ENCODE data around the gene FADS3. TPM values are rescaled to one million over a fixed set of nuclear protein-coding genes. Genes with fewer than 3 reads are reported as not detected.

The FADS3 gene
- total RNA-seq, 3 donors from 2014 or later (not counting 1 experiment from before 2014, with no cell fraction given): 10.8 to 17.8 (median 11.5) TPM

DNA sequence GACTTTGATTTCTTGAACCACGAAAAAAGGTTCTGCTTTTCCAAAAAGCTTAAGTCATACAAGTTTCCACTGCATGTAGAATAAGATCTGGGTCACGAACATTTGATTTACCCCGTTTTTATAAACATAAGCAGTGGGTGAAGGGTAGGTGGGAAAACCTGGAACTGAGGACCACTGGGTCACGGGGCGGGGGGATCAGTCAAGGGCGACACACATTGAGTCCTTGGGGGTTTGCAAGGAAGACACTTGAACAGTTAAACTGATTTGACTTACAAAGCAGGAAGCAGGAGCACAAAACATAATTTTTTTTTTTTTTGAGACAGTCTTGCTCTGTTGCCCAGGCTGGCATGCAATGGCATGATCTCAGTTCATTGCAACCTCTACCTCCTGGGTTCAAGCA is 10.9 kb downstream of the FADS3 start:
- intact Hi-C loops (cut with micrococcal nuclease): no loop called here
- Mint-ChIP-seq H3K4me1 (peaks cover 0 to 8% of the 10 kb centered on the region in 2 donors), H3K9me3 (no peaks in the 10 kb centered on the region), H3K27me3 (ENCODE audit: low read depth in 2 of 2) (no peaks in the 10 kb centered on the region), H3K36me3 (no peaks in the 10 kb centered on the region), H3K27ac (no peak overlapping the region), H3K4me3 (no peak overlapping the region)
- 74% methylated on average over 6 of the region's 6 CpGs for WGBS (ENCODE audit: insufficient coverage)
- Histone ChIP-seq H3K27me3 (ENCODE audit: control insufficient read depth, insufficient read depth, low read length) (no peaks in the 10 kb centered on the region), H3K36me3 (ENCODE audit: control insufficient read depth, insufficient read depth, low read length) (no peaks in the 10 kb centered on the region), H3K27ac (ENCODE audit: low read length) (no peak overlapping the region), H3K4me1 (ENCODE audit: control insufficient read depth, insufficient read depth, low read length) (peaks cover 7% of the 10 kb centered on the region), H3K9me3 (ENCODE audit: control insufficient read depth, insufficient read depth, low read length) (no peaks in the 10 kb centered on the region), H3K4me3 (ENCODE audit: low read length) (no peak overlapping the region)
- TF ChIP-seq CTCF (IDR thresholded peaks at IDR 0.05): no peak
- DNase-seq (no peak), ATAC-seq (no peak)

GRCh38 chr11:61880031-61880430 is 11.3 kb downstream of the FADS3 start:
- H3K27ac Mint-ChIP-seq: no peak overlapping the region
- H3K4me1 ChIP-seq (ENCODE audit: control insufficient read depth, insufficient read depth, low read length): peaks cover 7% of the 10 kb centered on the region
- WGBS (ENCODE audit: insufficient coverage): 74% methylated on average over 11 of the region's 11 CpGs
- H3K9me3 Mint-ChIP-seq: no peaks in the 10 kb centered on the region
- no peak for TF ChIP-seq CTCF (IDR thresholded peaks at IDR 0.05)
- H3K36me3 ChIP-seq (ENCODE audit: control insufficient read depth, insufficient read depth, low read length): no peaks in the 10 kb centered on the region
- no peaks in the 10 kb centered on the region for H3K9me3 ChIP-seq (ENCODE audit: control insufficient read depth, insufficient read depth, low read length)
- H3K36me3 Mint-ChIP-seq: no peaks in the 10 kb centered on the region
- intact Hi-C loops (cut with micrococcal nuclease): no loop called here
- no peaks in the 10 kb centered on the region for H3K27me3 Mint-ChIP-seq (ENCODE audit: low read depth in 2 of 2)
- no peak for DNase-seq
- no peak for ATAC-seq
- H3K27me3 ChIP-seq (ENCODE audit: control insufficient read depth, insufficient read depth, low read length): no peaks in the 10 kb centered on the region
- no peak overlapping the region for H3K4me3 ChIP-seq (ENCODE audit: low read length)
- no peak overlapping the region for H3K27ac ChIP-seq (ENCODE audit: low read length)
- no peak overlapping the region for H3K4me3 Mint-ChIP-seq
- H3K4me1 Mint-ChIP-seq: peaks cover 0 to 8% of the 10 kb centered on the region in 2 donors

DNA sequence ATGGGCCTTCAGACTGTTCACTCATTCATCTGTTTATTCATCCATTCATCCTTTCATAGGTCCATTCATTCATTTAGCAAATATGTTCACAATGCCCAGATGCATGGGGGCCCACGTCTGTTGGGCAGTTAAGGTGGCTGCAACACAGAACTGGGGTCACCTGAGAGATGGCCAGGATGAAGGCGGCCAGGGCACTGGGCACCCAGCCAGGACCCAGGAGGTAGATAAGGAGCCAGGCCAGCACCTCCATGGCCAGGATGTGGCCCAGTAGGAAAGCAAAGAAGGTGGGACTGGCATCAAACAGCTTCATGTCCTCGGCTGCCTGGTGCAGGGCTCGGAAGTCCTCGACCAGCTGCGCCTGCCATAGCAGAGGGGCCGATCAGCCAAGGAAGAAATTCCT is 12.2 kb downstream of the FADS3 start:
- H3K27me3 Mint-ChIP-seq (ENCODE audit: low read depth in 2 of 2): no peaks in the 10 kb centered on the region
- Histone ChIP-seq H3K36me3 (ENCODE audit: control insufficient read depth, insufficient read depth, low read length) (no peaks in the 10 kb centered on the region), H3K4me1 (ENCODE audit: control insufficient read depth, insufficient read depth, low read length) (peaks cover 7% of the 10 kb centered on the region), H3K9me3 (ENCODE audit: control insufficient read depth, insufficient read depth, low read length) (no peaks in the 10 kb centered on the region), H3K27me3 (ENCODE audit: control insufficient read depth, insufficient read depth, low read length) (no peaks in the 10 kb centered on the region), H3K27ac (ENCODE audit: low read length) (no peak overlapping the region), H3K4me3 (ENCODE audit: low read length) (no peak overlapping the region)
- TF ChIP-seq CTCF (IDR thresholded peaks at IDR 0.05): no peak
- 87% methylated on average over 3 of the region's 7 CpGs for WGBS (ENCODE audit: insufficient coverage)
- intact Hi-C loops (cut with micrococcal nuclease): no loop called here
- DNase-seq: no peak
- H3K27ac Mint-ChIP-seq: no peak overlapping the region
- H3K4me1 Mint-ChIP-seq: peaks cover 0 to 8% of the 10 kb centered on the region in 2 donors
- no peaks in the 10 kb centered on the region for H3K9me3 Mint-ChIP-seq
- H3K36me3 Mint-ChIP-seq: no peaks in the 10 kb centered on the region
- H3K4me3 Mint-ChIP-seq: no peak overlapping the region
- no peak for ATAC-seq

- H3K27ac ChIP-seq (ENCODE audit: low read length): no peak overlapping the region
- H3K27me3 Mint-ChIP-seq (ENCODE audit: low read depth in 2 of 2): no peaks in the 10 kb centered on the region
- no peaks in the 10 kb centered on the region for H3K27me3 ChIP-seq (ENCODE audit: control insufficient read depth, insufficient read depth, low read length)
- no peak overlapping the region for H3K4me3 Mint-ChIP-seq
- no peak for DNase-seq
- no peak for TF ChIP-seq CTCF (IDR thresholded peaks at IDR 0.05)
- H3K4me3 ChIP-seq (ENCODE audit: low read length): no peak overlapping the region
- intact Hi-C loops (cut with micrococcal nuclease): no loop called here
- no peak for ATAC-seq
- H3K9me3 ChIP-seq (ENCODE audit: control insufficient read depth, insufficient read depth, low read length): no peaks in the 10 kb centered on the region
- peaks cover 6 to 7% of the 10 kb centered on the region in 2 donors for H3K4me1 Mint-ChIP-seq
- no peaks in the 10 kb centered on the region for H3K36me3 Mint-ChIP-seq
- H3K27ac Mint-ChIP-seq: no peak overlapping the region
- no peaks in the 10 kb centered on the region for H3K36me3 ChIP-seq (ENCODE audit: control insufficient read depth, insufficient read depth, low read length)
- WGBS (ENCODE audit: insufficient coverage): 96% methylated on average over 12 of the region's 14 CpGs
- peaks cover 12% of the 10 kb centered on the region for H3K4me1 ChIP-seq (ENCODE audit: control insufficient read depth, insufficient read depth, low read length)
- no peaks in the 10 kb centered on the region for H3K9me3 Mint-ChIP-seq
Measured at GRCh38 chr11:61875698-61876097, 15.6 kb downstream of the FADS3 start.
